ENCODE measurements around the gene ATP6V1A.

ATP6V1A gene

DNA sequence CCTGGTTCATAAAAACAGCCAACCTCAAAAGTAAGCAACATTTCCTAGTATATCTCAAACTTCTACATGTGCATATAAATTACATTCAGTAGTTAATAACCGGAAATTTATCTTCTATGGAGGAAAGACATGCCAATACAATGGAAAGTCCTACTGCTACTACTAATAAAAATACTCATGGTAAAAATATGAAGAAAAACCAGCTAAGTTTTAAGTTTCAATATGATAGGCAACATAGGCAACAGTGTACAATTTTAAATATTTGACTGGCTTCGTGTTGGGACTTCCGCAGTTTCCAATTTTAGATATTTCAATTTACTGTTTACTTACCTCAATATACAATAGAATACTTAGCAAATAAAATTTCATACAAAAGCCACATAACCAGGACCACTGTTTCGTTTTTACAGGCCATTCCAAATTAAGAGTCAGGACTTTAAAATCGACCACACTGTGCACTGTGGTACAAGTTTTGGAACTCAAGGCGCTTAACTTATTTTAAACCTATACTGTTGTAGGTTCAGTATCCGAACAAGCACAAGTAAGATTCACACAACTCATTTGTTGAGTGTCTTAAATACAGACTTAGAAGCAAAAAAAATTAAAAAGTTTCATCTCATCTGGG is 3.7 kb upstream of the ATP6V1A start:
- Histone ChIP-seq H2AFZ (ENCODE audit: low read length) (no peak overlapping the region), H4K20me1 (ENCODE audit: insufficient read depth, low read length, poor library complexity, severe bottlenecking) (peaks cover 67% of the 10 kb centered on the region), H3K27me3 (ENCODE audit: insufficient read depth, low read length, poor library complexity, severe bottlenecking) (no peaks in the 10 kb centered on the region), H3K4me2 (ENCODE audit: low read depth, low read length, poor library complexity, severe bottlenecking) (peak overlapping the region; percentile 84), H3F3A (ENCODE audit: low read depth) (no peaks in the 10 kb centered on the region), H3K4me1 (ENCODE audit: insufficient read depth, low read length, poor library complexity, severe bottlenecking) (peaks cover 77% of the 10 kb centered on the region), H3K36me3 (ENCODE audit: insufficient read depth, low read length) (no peaks in the 10 kb centered on the region), H3K79me2 (ENCODE audit: insufficient read depth, low read length) (peaks cover 91% of the 10 kb centered on the region), H3K4me3 (ENCODE audit: low read length, poor library complexity, severe bottlenecking) (peak overlapping the region; percentile 96), H3K9me3 (ENCODE audit: insufficient read depth, low read depth, low read length) (no peaks in the 10 kb centered on the region), H3K9ac (ENCODE audit: low read depth, low read length, poor library complexity, severe bottlenecking) (peak overlapping the region; percentile 99), H3K9me2 (replicated peaks; ENCODE audit: low read depth, low read length) (no peaks in the 10 kb centered on the region)
- TF ChIP-seq, protein P1, sequence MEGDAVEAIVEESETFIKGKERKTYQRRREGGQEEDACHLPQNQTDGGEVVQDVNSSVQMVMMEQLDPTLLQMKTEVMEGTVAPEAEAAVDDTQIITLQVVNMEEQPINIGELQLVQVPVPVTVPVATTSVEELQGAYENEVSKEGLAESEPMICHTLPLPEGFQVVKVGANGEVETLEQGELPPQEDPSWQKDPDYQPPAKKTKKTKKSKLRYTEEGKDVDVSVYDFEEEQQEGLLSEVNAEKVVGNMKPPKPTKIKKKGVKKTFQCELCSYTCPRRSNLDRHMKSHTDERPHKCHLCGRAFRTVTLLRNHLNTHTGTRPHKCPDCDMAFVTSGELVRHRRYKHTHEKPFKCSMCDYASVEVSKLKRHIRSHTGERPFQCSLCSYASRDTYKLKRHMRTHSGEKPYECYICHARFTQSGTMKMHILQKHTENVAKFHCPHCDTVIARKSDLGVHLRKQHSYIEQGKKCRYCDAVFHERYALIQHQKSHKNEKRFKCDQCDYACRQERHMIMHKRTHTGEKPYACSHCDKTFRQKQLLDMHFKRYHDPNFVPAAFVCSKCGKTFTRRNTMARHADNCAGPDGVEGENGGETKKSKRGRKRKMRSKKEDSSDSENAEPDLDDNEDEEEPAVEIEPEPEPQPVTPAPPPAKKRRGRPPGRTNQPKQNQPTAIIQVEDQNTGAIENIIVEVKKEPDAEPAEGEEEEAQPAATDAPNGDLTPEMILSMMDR (conservative IDR thresholded peaks at IDR 0.05; ENCODE audit: low read length), result no peak
- TF ChIP-seq EZH2phosphoT487 (IDR thresholded peaks at IDR 0.05; ENCODE audit: borderline replicate concordance), result no peak

DNA sequence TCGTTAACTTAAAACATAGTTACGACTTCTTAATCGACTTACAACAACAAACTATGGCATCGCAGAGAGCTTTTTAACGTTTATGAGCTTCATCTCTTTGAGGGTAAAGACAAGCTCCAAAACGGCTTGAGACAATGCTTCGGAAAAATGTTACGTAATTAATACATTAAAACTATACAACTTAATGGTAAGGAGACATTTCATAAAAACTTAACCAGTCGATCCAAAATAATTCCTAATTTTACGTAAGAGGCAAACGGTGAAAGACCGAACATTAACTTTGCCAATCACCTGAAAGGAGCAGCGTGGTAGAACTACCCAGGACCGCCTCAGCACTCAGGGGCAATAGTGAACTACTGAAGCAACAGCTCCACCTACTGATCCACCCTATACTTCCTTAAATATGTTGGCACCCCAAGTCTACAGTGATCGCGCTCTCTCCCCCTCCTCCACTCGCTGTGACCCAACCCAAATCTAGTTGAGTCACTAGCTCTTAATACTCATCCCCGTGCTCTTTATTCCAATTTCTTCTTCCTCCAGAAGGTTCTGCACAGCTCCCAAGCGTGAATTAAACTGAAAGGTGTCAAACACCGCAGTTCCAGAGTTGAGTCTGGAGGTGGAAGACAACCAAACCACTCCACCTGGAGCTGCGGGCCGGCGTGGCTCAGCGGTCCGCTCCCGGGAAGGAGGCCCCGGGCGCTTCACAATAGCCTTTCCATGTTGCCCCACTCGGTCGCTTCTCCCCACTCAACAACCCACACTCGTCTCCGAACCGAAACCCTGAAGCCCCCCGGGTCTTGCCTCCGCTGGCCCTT is 1.7 kb upstream of the ATP6V1A start:
- H3K9me3 ChIP-seq (ENCODE audit: insufficient read depth, low read depth, low read length), result no peaks in the 10 kb centered on the region
- peaks cover 47% of the 10 kb centered on the region for H4K20me1 ChIP-seq (ENCODE audit: insufficient read depth, low read length, poor library complexity, severe bottlenecking)
- H3K36me3 ChIP-seq (ENCODE audit: insufficient read depth, low read length), result no peaks in the 10 kb centered on the region
- H3K4me3 ChIP-seq (ENCODE audit: low read length, poor library complexity, severe bottlenecking), result peak overlapping the region; percentile 96
- H3K4me1 ChIP-seq (ENCODE audit: insufficient read depth, low read length, poor library complexity, severe bottlenecking), result peaks cover 69% of the 10 kb centered on the region
- H2AFZ ChIP-seq (ENCODE audit: low read length), result peak overlapping the region; percentile 99
- TF ChIP-seq, protein P1 (conservative IDR thresholded peaks at IDR 0.05; ENCODE audit: low read length), result peak; percentile 65
- no peak for TF ChIP-seq EZH2phosphoT487 (IDR thresholded peaks at IDR 0.05; ENCODE audit: borderline replicate concordance)
- no peaks in the 10 kb centered on the region for H3K9me2 ChIP-seq (replicated peaks; ENCODE audit: low read depth, low read length)
- no peaks in the 10 kb centered on the region for H3K27me3 ChIP-seq (ENCODE audit: insufficient read depth, low read length, poor library complexity, severe bottlenecking)
- H3K4me2 ChIP-seq (ENCODE audit: low read depth, low read length, poor library complexity, severe bottlenecking), result peak overlapping the region; percentile 84
- H3F3A ChIP-seq (ENCODE audit: low read depth), result no peaks in the 10 kb centered on the region
- H3K79me2 ChIP-seq (ENCODE audit: insufficient read depth, low read length), result peaks cover 76% of the 10 kb centered on the region
- H3K9ac ChIP-seq (ENCODE audit: low read depth, low read length, poor library complexity, severe bottlenecking), result peak overlapping the region; percentile 99

DNA sequence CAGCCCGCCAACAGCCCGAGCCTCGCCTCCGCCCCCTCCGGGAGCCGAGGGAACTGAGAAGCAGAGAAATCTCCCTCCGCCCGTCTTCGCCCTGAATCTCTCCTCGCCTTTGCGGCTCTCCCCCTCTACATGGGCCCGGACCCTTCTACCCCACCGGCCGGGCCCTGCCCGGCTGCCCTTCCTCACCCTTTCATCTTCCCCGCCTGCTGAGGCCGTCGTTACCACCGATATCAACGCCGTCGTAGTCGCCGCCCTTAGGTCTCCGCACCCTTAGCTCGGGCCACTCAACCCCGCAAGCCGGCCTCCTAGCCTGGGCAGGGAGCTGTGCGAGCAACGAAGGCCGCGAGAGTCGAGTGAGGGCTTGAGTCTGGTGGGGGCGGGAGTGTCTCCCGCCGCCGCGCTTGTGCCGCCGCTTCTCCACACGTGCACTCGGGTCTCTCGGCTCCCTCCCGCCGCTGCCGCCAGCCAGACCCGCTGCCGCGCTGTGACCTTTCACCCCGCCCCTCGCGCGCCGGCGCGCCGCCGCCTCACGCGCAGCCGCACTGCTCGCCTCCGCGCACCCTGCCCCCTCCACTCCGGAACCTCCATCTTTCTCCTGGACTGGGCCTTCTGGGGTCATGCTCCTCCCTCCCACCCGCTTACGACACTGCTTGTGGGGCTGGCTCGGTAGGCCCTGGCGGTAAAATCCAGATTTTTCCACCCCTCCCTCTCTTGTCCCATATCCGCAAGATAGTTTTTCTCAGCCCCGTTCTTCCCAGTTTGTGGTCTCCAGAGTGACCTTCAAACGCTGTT is 883 bp upstream of the ATP6V1A start, which contains the start of gene NAA50:
Gene NAA50 (minus strand): TSS at position 494 of the 792 bp plus-strand sequence. CDS start 300 bp downstream, at position 194.
- no peaks in the 10 kb centered on the region for H3K27me3 ChIP-seq (ENCODE audit: insufficient read depth, low read length, poor library complexity, severe bottlenecking)
- peaks cover 63% of the 10 kb centered on the region for H3K4me1 ChIP-seq (ENCODE audit: insufficient read depth, low read length, poor library complexity, severe bottlenecking)
- peaks cover 68% of the 10 kb centered on the region for H3K79me2 ChIP-seq (ENCODE audit: insufficient read depth, low read length)
- peak within 1 kb of the TSS; percentile 99 for H3K9ac ChIP-seq (ENCODE audit: low read depth, low read length, poor library complexity, severe bottlenecking)
- H3K9me3 ChIP-seq (ENCODE audit: insufficient read depth, low read depth, low read length), result no peaks in the 10 kb centered on the region
- no peaks in the 10 kb centered on the region for H3F3A ChIP-seq (ENCODE audit: low read depth)
- H3K36me3 ChIP-seq (ENCODE audit: insufficient read depth, low read length), result no peaks in the 10 kb centered on the region
- peak within 1 kb of the TSS; percentile 84 for H3K4me2 ChIP-seq (ENCODE audit: low read depth, low read length, poor library complexity, severe bottlenecking)
- H3K9me2 ChIP-seq (replicated peaks; ENCODE audit: low read depth, low read length), result no peaks in the 10 kb centered on the region
- peak within 1 kb of the TSS; percentile 96 for H3K4me3 ChIP-seq (ENCODE audit: low read length, poor library complexity, severe bottlenecking)
- H2AFZ ChIP-seq (ENCODE audit: low read length), result peak within 1 kb of the TSS; percentile 99
- H4K20me1 ChIP-seq (ENCODE audit: insufficient read depth, low read length, poor library complexity, severe bottlenecking), result peaks cover 39% of the 10 kb centered on the region
- no peak for TF ChIP-seq EZH2phosphoT487 (IDR thresholded peaks at IDR 0.05; ENCODE audit: borderline replicate concordance)
- TF ChIP-seq, protein P1 (conservative IDR thresholded peaks at IDR 0.05; ENCODE audit: low read length), result no peak
